ENCODE measurements around the gene TEK. TPM values are rescaled to one million over a fixed set of nuclear protein-coding genes. Genes with fewer than 3 reads are reported as not detected.

The TEK gene
- total RNA-seq (2011; cell fraction: chromatin; rRNA removed; ENCODE audit: low replicate concordance) = 0.11 and 0.12 TPM in 2 replicates
- not detected in 2 replicates for total RNA-seq (2011; cell fraction: nucleolus; rRNA removed)
- not detected in 2 replicates for total RNA-seq (2011; cell fraction: nucleoplasm; rRNA removed)
- total RNA-seq (2014; rRNA removed) (0.05 TPM in 1 of 2 replicates, not detected in the other), total RNA-seq (2014; rRNA removed; fragmentation: Illumina TruSeq; extraction: Trizol) (0.04 and 0.10 TPM in 2 replicates), total RNA-seq (2015; rRNA removed; fragmentation: Illumina TruSeq; extraction: Trizol) (0.11 TPM in 2 replicates), total RNA-seq (2021) (0.07 and 0.16 TPM in 2 replicates), polyA plus RNA-seq (2011; rRNA removed) (0.03 TPM in 1 of 2 replicates, not detected in the other), polyA plus RNA-seq (2014; fragmentation: Illumina TruSeq; extraction: Trizol) (0.03 and 0.04 TPM in 2 replicates), polyA plus RNA-seq (2014; fragmentation: Nextera tagmentation; extraction: Ambion mirVana) (under 1 TPM; 0.06 to 0.13 TPM), polyA plus RNA-seq (2014; rRNA removed) (0.07 and 0.11 TPM in 2 replicates), polyA minus RNA-seq (2011; rRNA and poly(A)+ RNA removed) (0.11 TPM in 1 of 2 replicates, not detected in the other), Bru-seq, nascent RNA (percentile 10 among the genes with signal in this experiment), BruChase-seq, experiment 1, labeled RNA remaining after a 2-hour chase (percentile 8 among the genes with signal in this experiment), BruChase-seq, experiment 2, labeled RNA remaining after a 6-hour chase (percentile 7 among the genes with signal in this experiment)
- 0.01 TPM in 2 replicates for polyA plus RNA-seq (2011; cell fraction: cytosol; rRNA removed)
- 0.03 TPM in 2 replicates for polyA plus RNA-seq (2011; cell fraction: nucleus; rRNA removed)
- polyA plus RNA-seq (2012) = 0.03 and 0.04 TPM in 2 replicates
- not detected in 2 replicates for polyA minus RNA-seq (2011; cell fraction: cytosol; rRNA and poly(A)+ RNA removed)
- under 0.01 TPM in 1 of 2 replicates, not detected in the other for polyA minus RNA-seq (2011; cell fraction: nucleus; rRNA and poly(A)+ RNA removed)
- long read RNA-seq, experiment 1 = 0 reads
- long read RNA-seq, experiment 2 = 0 reads
- long read RNA-seq, experiment 3 = 0 reads

GRCh38 chr9:27108981-27109541, at the start of gene TEK:
TSS of gene TEK (plus strand) at chr9:27109225. CDS start at chr9:27109591, 366 bp downstream.
- no peak within 1 kb of the TSS for H3K9ac ChIP-seq (ENCODE audit: insufficient read depth in 1 of 2, low read depth in 2 of 2, low read length in 2 of 2)
- H2AFZ ChIP-seq (ENCODE audit: low read depth, low read length) = no peak within 1 kb of the TSS
- H3K4me2 ChIP-seq (ENCODE audit: insufficient read depth, low read length) = no peak within 1 kb of the TSS
- WGBS (ENCODE audit: insufficient coverage, low coverage, missing lambda C conversion rate) = 2% methylated on average over 6 of the region's 9 CpGs
- in situ Hi-C loops (cut with MboI) (no loop called here), intact Hi-C loops (cut with micrococcal nuclease) (no loop called here)
- TF ChIP-seq SNIP1 (IDR thresholded peaks at IDR 0.05; ENCODE audit: low read depth) (no peak), ZNF696 (CRISPR knock-in tag; conservative IDR thresholded peaks at IDR 0.05) (no peak), DNMT1 (IDR thresholded peaks at IDR 0.05) (no peak), CSDE1 (IDR thresholded peaks at IDR 0.05) (no peak), SLC30A9 (CRISPR knock-in tag; IDR thresholded peaks at IDR 0.05) (no peak), TAL1 (IDR thresholded peaks at IDR 0.05) (no peak), POLR2G (IDR thresholded peaks at IDR 0.05; ENCODE audit: low read depth, low read length) (no peak)
- no peak within 1 kb of the TSS for H3K4me3 ChIP-seq
- DNase-seq (ENCODE audit: extremely low read depth in 1 of 4, low spot score in 3 of 4) (no peak), FAIRE-seq (no peak), ATAC-seq (no peak)
- H3K27ac ChIP-seq (ENCODE audit: extremely low read depth, low read depth, low read length) = no peak within 1 kb of the TSS
- no TSS peak for BruUV-seq (replicated peaks)
- H3K4me1 ChIP-seq (replicated peaks in 1 of 2; ENCODE audit: control insufficient read depth in 2 of 2, insufficient read depth in 2 of 2, low read length in 2 of 2) = no peaks in the 10 kb centered on the region
- no peaks in the 10 kb centered on the region for H3K36me3 ChIP-seq (ENCODE audit: control insufficient read depth, insufficient read depth, low read length)
- no peaks in the 10 kb centered on the region for H4K20me1 ChIP-seq (replicated peaks; ENCODE audit: control insufficient read depth, insufficient read depth, low read length)
- ChIA-PET POLR2A (no interaction called here), CTCF (ENCODE audit: low intra/inter-chr PET ratio) (no interaction called here)
- no peaks in the 10 kb centered on the region for H3K79me2 ChIP-seq (ENCODE audit: control insufficient read depth, insufficient read depth, low read length)
- no peaks in the 10 kb centered on the region for H3K9me1 ChIP-seq (ENCODE audit: control insufficient read depth, insufficient read depth, low read length)
- no peaks in the 10 kb centered on the region for H3K27me3 ChIP-seq (ENCODE audit: control insufficient read depth in 2 of 2, insufficient read depth in 2 of 2, low read length in 2 of 2)
- H3K9me3 ChIP-seq (replicated peaks; ENCODE audit: control insufficient read depth, insufficient read depth, low read depth, low read length) = no peaks in the 10 kb centered on the region
